ENCODE measurements around the gene MED27.

GRCh38 chr9:131872006-131872405, 207.7 kb downstream of the MED27 start:
- TF ChIP-seq CTCF (IDR thresholded peaks at IDR 0.05; ENCODE audit: poor library complexity) (no peak), EZH2phosphoT487 (IDR thresholded peaks at IDR 0.05; ENCODE audit: low read depth, severe bottlenecking, unreplicated experiment) (no peak)

Data from hepatocyte (in vitro differentiated cells).